Fibroblast of skin of left quadriceps (primary cell): ENCODE data around the gene CCNDBP1.
A peak's percentile ranks its signal among the peaks of the same experiment; 100 is the strongest.
"Not testable (repeated sequence)": the region's sequence is repeated elsewhere in the genome, so short reads cannot be mapped to it uniquely, and the experiment has no call there.

Source experiments
- DNase-seq, 2 experiments: peaks; one replicate each; pipeline ENCODE4 v3.0.0-alpha.2; 2013; ENCODE audit warnings: low read depth in 2 of 2

Gene CCNDBP1

GRCh38 chr15:43193710-43194109 is 8.5 kb downstream of the CCNDBP1 start:
- no peak for DNase-seq

GRCh38 chr15:43194795-43195194 is 9.6 kb downstream of the CCNDBP1 start:
- DNase-seq = no peak

GRCh38 chr15:43196760-43197548 is 11.8 kb downstream of the CCNDBP1 start:
- no peak for DNase-seq

GRCh38 chr15:43197773-43198172 is 12.6 kb downstream of the CCNDBP1 start:
- not testable (repeated sequence) for DNase-seq

- not testable (repeated sequence) for DNase-seq
These were observed 13.4 kb downstream of the CCNDBP1 start for GRCh38 chr15:43198556-43198955.

GRCh38 chr15:43198992-43199391 is 13.8 kb downstream of the CCNDBP1 start:
- DNase-seq = no peak

GRCh38 chr15:43199945-43200488 is 14.8 kb downstream of the CCNDBP1 start:
- DNase-seq = no peak

GRCh38 chr15:43204016-43204901 is 19.1 kb downstream of the CCNDBP1 start:
- peak; percentile 31 to 32 for DNase-seq

GRCh38 chr15:43206054-43206453 is 20.9 kb downstream of the CCNDBP1 start:
- no peak for DNase-seq

- no peak for DNase-seq
These were observed 21.8 kb downstream of the CCNDBP1 start for GRCh38 chr15:43207024-43207423.

- no peak for DNase-seq
These were observed 23.1 kb downstream of the CCNDBP1 start for GRCh38 chr15:43208052-43209002.

- no peak for DNase-seq
These were observed 24.0 kb downstream of the CCNDBP1 start for GRCh38 chr15:43209059-43209824.

GRCh38 chr15:43210172-43210745 is 25.1 kb downstream of the CCNDBP1 start:
- no peak for DNase-seq

- DNase-seq = no peak
These were observed 25.6 kb downstream of the CCNDBP1 start for GRCh38 chr15:43210807-43211206.

- DNase-seq = no peak
These were observed 26.1 kb downstream of the CCNDBP1 start for GRCh38 chr15:43211224-43211735.

GRCh38 chr15:43212299-43212698 is 27.1 kb downstream of the CCNDBP1 start:
- no peak for DNase-seq

- DNase-seq = no peak
These were observed 27.7 kb downstream of the CCNDBP1 start for GRCh38 chr15:43212951-43213350.

GRCh38 chr15:43213466-43213865 is 28.3 kb downstream of the CCNDBP1 start:
- DNase-seq = no peak

- DNase-seq = no peak
These were observed 29.0 kb downstream of the CCNDBP1 start for GRCh38 chr15:43214169-43214568.
